ENCODE results near the gene CD163. TPM values are rescaled to one million over a fixed set of nuclear protein-coding genes. Genes with fewer than 3 reads are reported as not detected.

The CD163 gene
- total RNA-seq, 4 donors from 2014 or later, result 259 to 1,297 (median 643) TPM

GRCh38 chr12:7499636-7500035 lies 3.9 kb downstream of the CD163 start:
- no peak for TF ChIP-seq CTCF (IDR thresholded peaks at IDR 0.05; ENCODE audit: low read depth)

GRCh38 chr12:7498809-7499208 lies 4.8 kb downstream of the CD163 start:
- no peak for TF ChIP-seq CTCF (IDR thresholded peaks at IDR 0.05; ENCODE audit: low read depth)

GRCh38 chr12:7497661-7498060 lies 5.9 kb downstream of the CD163 start:
- no peak for TF ChIP-seq CTCF (IDR thresholded peaks at IDR 0.05; ENCODE audit: low read depth)

- no peak for TF ChIP-seq CTCF (IDR thresholded peaks at IDR 0.05; ENCODE audit: low read depth)
These were observed 7.1 kb downstream of the CD163 start for GRCh38 chr12:7496451-7496850.

GRCh38 chr12:7495136-7495535 lies 8.4 kb downstream of the CD163 start:
- TF ChIP-seq CTCF (IDR thresholded peaks at IDR 0.05; ENCODE audit: low read depth), result no peak

- TF ChIP-seq CTCF (IDR thresholded peaks at IDR 0.05; ENCODE audit: low read depth), result no peak
These were observed 10.6 kb downstream of the CD163 start for GRCh38 chr12:7493006-7493405.

- TF ChIP-seq CTCF (IDR thresholded peaks at IDR 0.05; ENCODE audit: low read depth), result no peak
These were observed 17.1 kb downstream of the CD163 start for GRCh38 chr12:7486512-7486911.

Data from subcutaneous adipose tissue (tissue), 4 donors.